HepG2 (cell line): ENCODE results near the gene WDR47. TPM values are rescaled to one million over a fixed set of nuclear protein-coding genes. Genes with fewer than 3 reads are reported as not detected.

ENCODE experiments used
- ATAC-seq: fragments of 200-7000 bp; cut with Tn5 transposase; 3 replicates; pipeline ENCODE4 v1.9.1; 2020; ENCODE audit warnings: mild to moderate bottlenecking, moderate library complexity
- BruUV-seq: library from RNA; stranded (reverse); fragments of 400-500 nt; replicated peaks from 2 replicates; lab custom pipeline; 2021; lab: Mats Ljungman, UMichigan
- CTCF ChIA-PET: fragments of 300-600 bp; formaldehyde crosslinking; extraction: SDS; loops from one replicate; lab custom pipeline; 2021; ENCODE audit warnings: low total read pairs, inconsistent platforms, low intra/inter-chr PET ratio; lab: Yijun Ruan, JAX
- POLR2A ChIA-PET: fragments of 350-600 bp; sonication (Branson Sonifier 250); formaldehyde crosslinking; loops from one replicate; lab custom pipeline; 2020; ENCODE audit warnings: antibody characterized with exemption, inconsistent platforms; lab: Yijun Ruan, JAX
- DNase-seq: peaks from one replicate; pipeline ENCODE4 v3.0.0-alpha.2; 2015; ENCODE audit warnings: low spot score
- FAIRE-seq: peaks from 3 replicates; lab custom pipeline; 2011; peaks lifted over from hg19 to GRCh38; lab: Jason Lieb, UNC
- H2AFZ ChIP-seq: one replicate; pipeline ENCODE4 v1.6.1; 2011; ENCODE audit warnings: low read length, inconsistent platforms
- H3K27ac ChIP-seq: fragments of 300-600 bp; 3 replicates; pipeline ENCODE4 v1.8.0; 2011; ENCODE audit warnings: mixed run types, mild to moderate bottlenecking, mixed read lengths, low read length, inconsistent platforms; ENCODE audit not compliant: insufficient read depth; ENCODE audit errors: extremely low read length
- H3K27me3 ChIP-seq, 2 experiments: fragments of 200-600 bp in 1 of 2; 2 replicates in 1 of 2; 3 replicates in 1 of 2; pipeline versions ENCODE4 v1.6.0 to v1.8.0; 2011; ENCODE audit warnings: low read length in 2 of 2, mild to moderate bottlenecking in 2 of 2, moderate library complexity in 2 of 2, inconsistent platforms in 1 of 2; ENCODE audit not compliant: insufficient read depth in 2 of 2, control insufficient read depth in 1 of 2
- H3K36me3 ChIP-seq, 2 experiments: fragments of 200-600 bp in 1 of 2; replicated peaks in 1 of 2; 2 replicates in 1 of 2; 3 replicates in 1 of 2; pipeline versions ENCODE4 v1.5.1 to v1.8.0; 2011; ENCODE audit warnings: low read length in 2 of 2, inconsistent platforms in 1 of 2; ENCODE audit not compliant: insufficient read depth in 2 of 2, control insufficient read depth in 1 of 2
- H3K4me1 ChIP-seq: 2 replicates; pipeline ENCODE4 v1.5.1; 2012; ENCODE audit warnings: low read length, inconsistent platforms; ENCODE audit not compliant: insufficient read depth
- H3K4me2 ChIP-seq: 2 replicates; pipeline ENCODE4 v1.6.0; 2011; ENCODE audit warnings: low read depth, low read length, inconsistent platforms
- H3K4me3 ChIP-seq, 3 experiments: fragments of 200-600 bp in 1 of 3; sonication (generic), shearing (Covaris generic) in 1 of 3; replicated peaks in 1 of 3; 2 replicates each; pipeline ENCODE4 v1.5.1; 2011 to 2016; ENCODE audit warnings: low read length in 3 of 3, inconsistent platforms in 2 of 3, low read depth in 2 of 3, mild to moderate bottlenecking in 2 of 3, control low read depth in 1 of 3, mixed read lengths in 1 of 3; ENCODE audit not compliant: insufficient read depth in 1 of 3
- H3K79me2 ChIP-seq: one replicate; pipeline ENCODE4 v1.6.1; 2011; ENCODE audit warnings: low read length, inconsistent platforms; ENCODE audit not compliant: insufficient read depth
- H3K9ac ChIP-seq: 2 replicates; pipeline ENCODE4 v1.6.0; 2011; ENCODE audit warnings: mild to moderate bottlenecking, low read depth, low read length, inconsistent platforms; ENCODE audit not compliant: insufficient read depth
- H3K9me3 ChIP-seq: 2 replicates; pipeline ENCODE4 v1.5.1; 2012; ENCODE audit warnings: mild to moderate bottlenecking, low read length
- H4K20me1 ChIP-seq: 2 replicates; pipeline ENCODE4 v1.6.0; 2011; ENCODE audit warnings: inconsistent platforms, mild to moderate bottlenecking, low read length, moderate library complexity; ENCODE audit not compliant: insufficient read depth
- BCLAF1 ChIP-seq: fragments of 450-650 bp; IDR thresholded peaks from 2 replicates; pipeline ENCODE4 v1.6.1; 2017; ENCODE audit warnings: mild to moderate bottlenecking
- BRD4 ChIP-seq: sonication (generic); formaldehyde crosslinking; IDR thresholded peaks from 2 replicates; pipeline ENCODE4 v1.4.0; 2020; ENCODE audit warnings: missing genetic modification reagents
- ETV5 ChIP-seq: IDR thresholded peaks from 2 replicates; pipeline ENCODE4 v1.6.1; 2018; ENCODE audit warnings: missing biosample characterization, missing genetic modification reagents, inconsistent platforms, borderline replicate concordance
- MAFK ChIP-seq, 2 experiments: IDR thresholded peaks in 1 of 2; conservative IDR thresholded peaks in 1 of 2; 2 replicates each; pipeline ENCODE4 v1.6.1; 2011; ENCODE audit warnings: improper control_type of control experiment in 2 of 2, low read length in 2 of 2
- PHF8 ChIP-seq: sonication (generic); formaldehyde crosslinking; IDR thresholded peaks from 2 replicates; pipeline ENCODE4 v1.5.0; 2020; ENCODE audit warnings: missing genetic modification reagents
- SIN3A ChIP-seq: IDR thresholded peaks from 2 replicates; pipeline ENCODE4 v1.6.1; 2011; ENCODE audit warnings: low read depth, mild to moderate bottlenecking, control low read depth, low read length, borderline replicate concordance
- SP1 ChIP-seq, 2 experiments: fragments of 450-650 bp in 1 of 2; sonication (generic) in 1 of 2; formaldehyde crosslinking in 1 of 2; IDR thresholded peaks; 2 replicates each; pipeline versions ENCODE4 v1.4.0 to v1.6.1; 2016 to 2020; ENCODE audit warnings: missing genetic modification reagents in 1 of 2
- ZBTB7B ChIP-seq: sonication (generic); formaldehyde crosslinking; IDR thresholded peaks from 2 replicates; pipeline ENCODE4 v1.4.0; 2020; ENCODE audit warnings: missing genetic modification reagents
- ZNF317 ChIP-seq: sonication (generic); formaldehyde crosslinking; IDR thresholded peaks from 2 replicates; pipeline ENCODE4 v1.5.0; 2020; ENCODE audit warnings: mild to moderate bottlenecking, missing genetic modification reagents
- ZNF33A ChIP-seq: sonication (generic); formaldehyde crosslinking; IDR thresholded peaks from 2 replicates; pipeline ENCODE4 v1.5.1; 2020; ENCODE audit warnings: missing genetic modification reagents, mild to moderate bottlenecking, moderate library complexity, borderline replicate concordance
- ZNF430 ChIP-seq: sonication (generic); formaldehyde crosslinking; IDR thresholded peaks from 2 replicates; pipeline ENCODE4 v1.9.0; 2021; ENCODE audit warnings: mild to moderate bottlenecking, missing genetic modification reagents
- ZNF674 ChIP-seq: sonication (generic); formaldehyde crosslinking; IDR thresholded peaks from 2 replicates; pipeline ENCODE4 v1.5.0; 2020; ENCODE audit warnings: low read depth, mild to moderate bottlenecking, missing genetic modification reagents
- ZNF792 ChIP-seq: IDR thresholded peaks from 2 replicates; pipeline ENCODE4 v1.6.1; 2016
- whole genome bisulfite sequencing: methylation state at CpG from one replicate; pipeline ENCODE4 v1.1.6; 2017; ENCODE audit warnings: low lambda C conversion rate; 5-methylcytosine and 5-hydroxymethylcytosine counted together
- in situ Hi-C: cut with HindIII; loops from 2 replicates; pipeline ENCODE4 v1.10.0; 2017; ENCODE audit warnings: low pct_unique_long_range_greater_than_20kb; ENCODE audit not compliant: extremely low pct_ligation_motif_present
- intact Hi-C: fragments of 100-400 bp; cut with micrococcal nuclease; formaldehyde crosslinking; loops from one replicate; pipeline ENCODE4 v1.10.0; 2022; ENCODE audit not compliant: unreplicated experiment
- polyA plus RNA-seq, 8 experiments: library from polyadenylated mRNA; depleted of rRNA in 3 of 8; stranded (reverse) in 7 of 8; unstranded in 1 of 8; fragments of >200 nt; fragmentation: Illumina TruSeq in 4 of 8; extraction: Trizol in 4 of 8; gene quantifications; 2 replicates each; pipeline versions ENCODE4 v1.2.1 to v1.2.3, GENCODE V29; 2011 to 2016; ENCODE audit warnings: low read depth in 4 of 8, missing spikeins in 1 of 8, mixed read lengths in 1 of 8; ENCODE audit not compliant: insufficient read depth in 1 of 8
- total RNA-seq, 5 experiments: library from RNA; depleted of rRNA; stranded (reverse); fragments of >200 nt; fragmentation: Illumina TruSeq; extraction: Trizol; gene quantifications; 2 replicates each; pipeline ENCODE4 v1.2.3, GENCODE V29; 2016; ENCODE audit warnings: low read depth in 1 of 5
- TF ChIP-seq, protein P1 (sequence below): sonication (generic); formaldehyde crosslinking; IDR thresholded peaks from 2 replicates; pipeline ENCODE4 v1.4.0; 2020; ENCODE audit warnings: mild to moderate bottlenecking, missing genetic modification reagents

WDR47 gene
- total and polyA plus RNA-seq, 2 of the 13 experiments (the other 11 are each of a cell fraction or from before 2014, with no cell fraction given), result 4.3 to 5.9 TPM

GRCh38 chr1:109084563-109085517, 42.9 kb upstream of the WDR47 start (continued):
- 0 out of 4 replicates have a peak, but pooled peaks of 1 of the 2 experiments have one; percentile 5 for TF ChIP-seq MAFK (conservative IDR thresholded peaks at IDR 0.05 in 1 of 2, IDR thresholded peaks at IDR 0.05 in 1 of 2; ENCODE audit: low read length in 2 of 2)

DNA sequence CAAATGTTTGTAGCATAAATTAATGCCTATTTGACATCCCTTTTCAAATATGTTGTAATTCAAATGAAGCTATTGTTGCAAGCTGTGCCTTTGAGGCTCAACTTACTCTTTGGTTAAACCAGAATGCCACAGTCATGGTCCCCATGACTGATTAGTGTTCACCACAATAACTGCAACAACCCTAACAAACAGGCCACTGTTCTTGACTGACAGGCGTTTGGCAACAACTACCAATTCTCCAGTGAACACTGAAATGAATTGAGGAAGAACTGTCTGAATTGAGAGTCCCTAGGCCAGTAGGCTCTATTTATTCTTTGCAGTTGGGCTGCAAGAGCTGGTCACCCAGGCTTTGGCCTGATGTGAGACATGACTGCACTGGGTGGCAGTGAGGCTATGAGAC, 42.0 kb upstream of the WDR47 start:
- Histone ChIP-seq H3K27ac (peak overlapping the region; percentile 21), H3K4me1 (peaks cover 45% of the 10 kb centered on the region), H3K9ac (peak overlapping the region; percentile 29; the same call in 1 of the 2 replicates), H4K20me1 (no peaks in the 10 kb centered on the region), H3K79me2 (no peaks in the 10 kb centered on the region), H3K36me3 (no peaks in the 10 kb centered on the region), H3K4me3 (peak overlapping the region in 1 of 3 experiments; percentile 57; a peak in 1 of 6 replicates), H3K4me2 (peak overlapping the region; percentile 74), H3K9me3 (no peaks in the 10 kb centered on the region), H2AFZ (peak overlapping the region; percentile 59), H3K27me3 (no peaks in the 10 kb centered on the region)
- ChIA-PET CTCF (no interaction called here), POLR2A (interaction anchor here (1.5 to 4.0 kb wide), 3 partner anchors 8 to 42 kb away, joined by 4 to 26 read pairs (median 15); partner anchors contain the start of genes TAF13 and WDR47)
- DNase-seq (peak; percentile 82), FAIRE-seq (no peak), ATAC-seq (peak; percentile 67)
- BruUV-seq, result no TSS peak
- intact Hi-C loops, result no loop called here
- in situ Hi-C loops, result no loop called here
- 0% methylated on average over 1 of the region's 1 CpG for WGBS
- TF ChIP-seq ZNF674 (CRISPR knock-in tag), result no peak
- no peak for TF ChIP-seq ZNF792 (CRISPR knock-in tag)
- TF ChIP-seq SIN3A, result no peak
- TF ChIP-seq BRD4 (CRISPR knock-in tag), result no peak
- no peak for TF ChIP-seq ZNF33A (CRISPR knock-in tag)
- TF ChIP-seq BCLAF1, result no peak
- TF ChIP-seq, protein P1, sequence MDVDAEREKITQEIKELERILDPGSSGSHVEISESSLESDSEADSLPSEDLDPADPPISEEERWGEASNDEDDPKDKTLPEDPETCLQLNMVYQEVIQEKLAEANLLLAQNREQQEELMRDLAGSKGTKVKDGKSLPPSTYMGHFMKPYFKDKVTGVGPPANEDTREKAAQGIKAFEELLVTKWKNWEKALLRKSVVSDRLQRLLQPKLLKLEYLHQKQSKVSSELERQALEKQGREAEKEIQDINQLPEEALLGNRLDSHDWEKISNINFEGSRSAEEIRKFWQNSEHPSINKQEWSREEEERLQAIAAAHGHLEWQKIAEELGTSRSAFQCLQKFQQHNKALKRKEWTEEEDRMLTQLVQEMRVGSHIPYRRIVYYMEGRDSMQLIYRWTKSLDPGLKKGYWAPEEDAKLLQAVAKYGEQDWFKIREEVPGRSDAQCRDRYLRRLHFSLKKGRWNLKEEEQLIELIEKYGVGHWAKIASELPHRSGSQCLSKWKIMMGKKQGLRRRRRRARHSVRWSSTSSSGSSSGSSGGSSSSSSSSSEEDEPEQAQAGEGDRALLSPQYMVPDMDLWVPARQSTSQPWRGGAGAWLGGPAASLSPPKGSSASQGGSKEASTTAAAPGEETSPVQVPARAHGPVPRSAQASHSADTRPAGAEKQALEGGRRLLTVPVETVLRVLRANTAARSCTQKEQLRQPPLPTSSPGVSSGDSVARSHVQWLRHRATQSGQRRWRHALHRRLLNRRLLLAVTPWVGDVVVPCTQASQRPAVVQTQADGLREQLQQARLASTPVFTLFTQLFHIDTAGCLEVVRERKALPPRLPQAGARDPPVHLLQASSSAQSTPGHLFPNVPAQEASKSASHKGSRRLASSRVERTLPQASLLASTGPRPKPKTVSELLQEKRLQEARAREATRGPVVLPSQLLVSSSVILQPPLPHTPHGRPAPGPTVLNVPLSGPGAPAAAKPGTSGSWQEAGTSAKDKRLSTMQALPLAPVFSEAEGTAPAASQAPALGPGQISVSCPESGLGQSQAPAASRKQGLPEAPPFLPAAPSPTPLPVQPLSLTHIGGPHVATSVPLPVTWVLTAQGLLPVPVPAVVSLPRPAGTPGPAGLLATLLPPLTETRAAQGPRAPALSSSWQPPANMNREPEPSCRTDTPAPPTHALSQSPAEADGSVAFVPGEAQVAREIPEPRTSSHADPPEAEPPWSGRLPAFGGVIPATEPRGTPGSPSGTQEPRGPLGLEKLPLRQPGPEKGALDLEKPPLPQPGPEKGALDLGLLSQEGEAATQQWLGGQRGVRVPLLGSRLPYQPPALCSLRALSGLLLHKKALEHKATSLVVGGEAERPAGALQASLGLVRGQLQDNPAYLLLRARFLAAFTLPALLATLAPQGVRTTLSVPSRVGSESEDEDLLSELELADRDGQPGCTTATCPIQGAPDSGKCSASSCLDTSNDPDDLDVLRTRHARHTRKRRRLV (CRISPR knock-in tag), result no peak
- no peak for TF ChIP-seq SP1 (IDR thresholded peaks at IDR 0.05)
- TF ChIP-seq SP1 (CRISPR knock-in tag; IDR thresholded peaks at IDR 0.05), result no peak
- TF ChIP-seq PHF8 (CRISPR knock-in tag), result no peak
- 0 out of 2 replicates have a peak, but pooled peaks have one; percentile 35 for TF ChIP-seq ZNF430
- no peak for TF ChIP-seq ETV5 (CRISPR knock-in tag)
- no peak for TF ChIP-seq ZNF317 (CRISPR knock-in tag)
- no peak for TF ChIP-seq ZBTB7B (CRISPR knock-in tag)
